ENCODE data around the gene GNE. TPM values are rescaled to one million over a fixed set of nuclear protein-coding genes. Genes with fewer than 3 reads are reported as not detected.

GNE gene
- total and polyA plus RNA-seq, 2 of the 8 experiments (the other 6 are each of a cell fraction or from before 2014, with no cell fraction given) = 5.1 to 11.1 TPM

DNA sequence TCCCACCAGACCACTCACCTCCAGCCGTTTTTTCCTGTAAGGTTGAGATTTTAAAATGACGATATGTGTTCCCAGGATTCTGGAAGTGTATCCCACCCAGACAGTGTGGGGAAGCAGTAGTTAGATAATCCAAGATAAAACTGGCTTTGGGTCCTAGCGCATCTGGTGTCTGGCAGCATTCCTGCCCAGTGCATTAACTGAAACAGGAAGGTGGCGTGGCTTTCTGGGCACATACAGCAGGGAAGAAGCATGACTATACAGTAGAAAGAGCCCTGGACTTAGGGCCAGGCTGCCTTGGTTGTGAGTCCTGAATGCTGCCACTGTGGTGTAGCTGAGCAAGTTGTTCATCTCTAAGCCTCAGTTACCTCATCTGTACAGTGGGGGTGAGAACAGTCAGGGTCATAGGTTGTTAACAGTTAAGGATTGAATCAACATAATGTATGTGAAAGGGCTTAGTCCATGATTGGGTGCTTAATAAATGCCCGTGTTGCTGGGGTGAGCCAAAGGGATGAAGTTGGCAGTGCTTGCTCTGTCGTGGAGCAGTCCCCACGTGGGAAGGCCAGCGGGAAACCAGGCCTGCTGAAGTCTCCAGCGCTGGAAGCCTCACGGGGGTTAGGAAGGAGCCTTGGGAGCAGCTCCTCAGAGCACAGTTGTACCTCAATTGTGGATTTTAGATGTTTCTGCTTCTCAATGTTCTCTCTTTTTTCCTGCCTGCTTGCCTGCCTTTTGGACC lies 49.6 kb downstream of the GNE start (continued):
- TF ChIP-seq TBP (IDR thresholded peaks at IDR 0.05; ENCODE audit: low read depth, low read length) (no peak), MAFK (IDR thresholded peaks at IDR 0.05; ENCODE audit: low read depth, low read length) (no peak), TAF1 (IDR thresholded peaks at IDR 0.05; ENCODE audit: low read depth, low read length) (no peak), ATF3 (IDR thresholded peaks at IDR 0.05; ENCODE audit: insufficient read depth, low read depth, low read length) (no peak), RFX5 (IDR thresholded peaks at IDR 0.05; ENCODE audit: borderline replicate concordance, low read depth, low read length) (no peak), KDM4A (IDR thresholded peaks at IDR 0.05; ENCODE audit: low read depth, low read length, severe bottlenecking) (no peak), GABPA (IDR thresholded peaks at IDR 0.05; ENCODE audit: borderline replicate concordance, insufficient read depth, low read length) (no peak), POLR2AphosphoS5 (IDR thresholded peaks at IDR 0.05; ENCODE audit: low read depth, low read length) (no peak)

Measured in H1 (cell line).